Endothelial cell (in vitro differentiated cells): ENCODE data around the gene LAMB3. TPM values are rescaled to one million over a fixed set of nuclear protein-coding genes. Genes with fewer than 3 reads are reported as not detected.

ENCODE experiments used
- DNase-seq: peaks from one replicate; pipeline ENCODE4 v3.0.0; 2021; ENCODE audit warnings: low spot score
- H3K27ac Mint-ChIP-seq: one replicate; pipeline ENCODE4 v1.8.0; 2021; ENCODE audit warnings: mixed read lengths, inconsistent platforms; ENCODE audit not compliant: unreplicated experiment
- H3K27me3 Mint-ChIP-seq: one replicate; pipeline ENCODE4 v1.8.0; 2021; ENCODE audit warnings: mild to moderate bottlenecking, moderate library complexity, mixed read lengths, inconsistent platforms; ENCODE audit not compliant: unreplicated experiment
- H3K36me3 Mint-ChIP-seq: one replicate; pipeline ENCODE4 v1.8.0; 2021; ENCODE audit warnings: mild to moderate bottlenecking, low read depth, mixed read lengths, inconsistent platforms; ENCODE audit not compliant: unreplicated experiment
- H3K4me1 Mint-ChIP-seq: one replicate; pipeline ENCODE4 v1.8.0; 2021; ENCODE audit warnings: mild to moderate bottlenecking, mixed read lengths, inconsistent platforms; ENCODE audit not compliant: unreplicated experiment
- H3K4me3 Mint-ChIP-seq: one replicate; pipeline ENCODE4 v1.8.0; 2021; ENCODE audit warnings: mild to moderate bottlenecking, mixed read lengths, inconsistent platforms; ENCODE audit not compliant: unreplicated experiment
- H3K9me3 Mint-ChIP-seq: one replicate; pipeline ENCODE4 v1.8.0; 2021; ENCODE audit warnings: mixed read lengths, inconsistent platforms; ENCODE audit not compliant: unreplicated experiment
- CTCF ChIP-seq: fragments of 200-600 bp; sonication (generic); IDR thresholded peaks from one replicate; pipeline ENCODE4 v1.5.0; 2021; ENCODE audit warnings: antibody characterized with exemption; ENCODE audit not compliant: unreplicated experiment
- total RNA-seq: library from RNA; stranded (reverse); fragmentation: NEBNext Ultra II Directional; extraction: Animal tissue kit (Norgen Biotek cat#: 25700); gene quantifications from one replicate; pipeline ENCODE4 v1.2.1, GENCODE V29; 2021; ENCODE audit not compliant: unreplicated experiment

LAMB3 gene
- total RNA-seq, 1 donor from 2014 or later: 0.21 TPM

- no peak overlapping the region for H3K27ac Mint-ChIP-seq
- TF ChIP-seq CTCF: no peak
- H3K27me3 Mint-ChIP-seq: peaks cover 11% of the 10 kb centered on the region
Observed at GRCh38 chr1:209657140-209657879, 5.1 kb upstream of the LAMB3 start.

GRCh38 chr1:209655411-209656231, 3.4 kb upstream of the LAMB3 start:
- Mint-ChIP-seq H3K4me1 (peaks cover 16% of the 10 kb centered on the region), H3K36me3 (no peaks in the 10 kb centered on the region), H3K9me3 (no peaks in the 10 kb centered on the region), H3K4me3 (no peak overlapping the region), H3K27ac (no peak overlapping the region), H3K27me3 (peaks cover 13% of the 10 kb centered on the region)
- DNase-seq: no peak
- no peak for TF ChIP-seq CTCF

More at GRCh38 chr1:209657140-209657879, 5.1 kb upstream of the LAMB3 start:
- Mint-ChIP-seq H3K36me3 (no peaks in the 10 kb centered on the region), H3K4me3 (no peak overlapping the region), H3K4me1 (peaks cover 21% of the 10 kb centered on the region), H3K9me3 (no peaks in the 10 kb centered on the region)
- DNase-seq: no peak

DNA sequence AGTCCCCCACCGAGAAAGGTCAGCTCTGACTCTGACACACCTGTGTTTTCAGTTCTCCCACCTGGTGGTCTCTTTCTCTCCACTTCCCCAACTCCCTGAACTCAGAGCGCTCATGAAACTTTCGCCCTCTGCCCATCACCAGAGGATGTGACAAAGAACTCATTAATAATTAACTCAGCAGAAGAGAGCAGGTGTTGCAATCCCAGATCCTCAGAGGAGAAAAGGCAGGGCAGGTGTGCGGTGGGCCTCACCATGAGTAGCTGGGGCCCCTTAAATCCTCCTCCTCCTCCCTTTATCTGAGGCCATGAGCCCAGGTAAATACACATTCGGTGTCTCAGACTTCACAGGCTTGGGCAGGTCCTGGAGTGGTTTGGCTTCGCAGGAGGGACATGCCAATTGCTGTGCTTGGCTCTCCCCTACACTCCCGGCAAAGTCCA, 1.7 kb upstream of the LAMB3 start:
- H3K27me3 Mint-ChIP-seq: peaks cover 15% of the 10 kb centered on the region
- H3K36me3 Mint-ChIP-seq: no peaks in the 10 kb centered on the region
- DNase-seq: no peak
- H3K9me3 Mint-ChIP-seq: no peaks in the 10 kb centered on the region
- no peak overlapping the region for H3K4me3 Mint-ChIP-seq
- no peak overlapping the region for H3K27ac Mint-ChIP-seq
- peaks cover 8% of the 10 kb centered on the region for H3K4me1 Mint-ChIP-seq
- TF ChIP-seq CTCF: no peak

DNA sequence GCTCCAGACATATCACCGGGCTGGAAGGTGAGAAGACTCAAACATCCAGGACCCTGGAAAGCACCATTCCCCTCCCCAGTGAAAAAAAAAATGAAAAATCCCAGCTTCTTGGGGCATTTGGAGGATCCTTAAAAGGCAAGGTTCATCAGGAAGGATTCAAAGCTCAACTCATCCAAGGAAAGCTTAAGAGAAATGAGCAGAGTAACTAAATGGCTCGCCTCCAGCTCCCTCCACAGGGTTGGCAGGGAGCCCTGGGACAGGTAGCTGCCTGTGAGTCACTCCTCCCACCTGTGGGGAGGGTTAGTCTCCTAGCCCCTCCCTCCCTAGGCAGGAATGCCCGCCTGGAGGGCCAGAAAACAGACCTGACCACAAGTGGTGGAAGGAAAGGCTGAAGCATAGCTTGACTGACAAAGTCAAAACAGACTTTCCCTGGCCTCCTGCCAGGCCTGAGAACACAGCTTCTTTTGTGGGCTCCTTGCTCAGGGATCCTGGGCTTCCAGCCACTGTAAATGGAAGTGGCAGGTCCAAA, 712 bp upstream of the LAMB3 start:
- peaks cover 4% of the 10 kb centered on the region for H3K4me1 Mint-ChIP-seq
- no peaks in the 10 kb centered on the region for H3K36me3 Mint-ChIP-seq
- H3K27me3 Mint-ChIP-seq: peaks cover 15% of the 10 kb centered on the region
- TF ChIP-seq CTCF: no peak
- no peak overlapping the region for H3K27ac Mint-ChIP-seq
- no peak for DNase-seq
- no peaks in the 10 kb centered on the region for H3K9me3 Mint-ChIP-seq
- H3K4me3 Mint-ChIP-seq: no peak overlapping the region
